H7 (cell line): ENCODE data around the gene PNPLA7. TPM values are rescaled to one million over a fixed set of nuclear protein-coding genes. Genes with fewer than 3 reads are reported as not detected.
"Not testable (repeated sequence)": the region's sequence is repeated elsewhere in the genome, so short reads cannot be mapped to it uniquely, and the experiment has no call there.

Source experiments
- DNase-seq: peaks from one replicate; pipeline ENCODE4 v3.0.0; 2012
- H3K27me3 ChIP-seq: 2 replicates; pipeline ENCODE4 v1.6.0; 2011; ENCODE audit warnings: mild to moderate bottlenecking, low read length; ENCODE audit not compliant: control insufficient read depth, insufficient read depth
- H3K36me3 ChIP-seq: replicated peaks from 2 replicates; pipeline ENCODE4 v1.5.1; 2011; ENCODE audit warnings: low read length; ENCODE audit not compliant: control insufficient read depth, insufficient read depth
- H3K4me3 ChIP-seq: 2 replicates; pipeline ENCODE4 v1.5.1; 2011; ENCODE audit warnings: low read depth, mild to moderate bottlenecking, control low read depth, low read length, moderate library complexity; ENCODE audit not compliant: insufficient read depth
- total RNA-seq: library from RNA; depleted of rRNA; stranded (reverse); fragments of >200 nt; shearing (Covaris generic); gene quantifications from 2 replicates; pipeline ENCODE4 v1.2.3, GENCODE V29; 2014; rRNA removed

The PNPLA7 gene
- total RNA-seq, 1 experiment from 2014 or later = 0.14 TPM

DNA sequence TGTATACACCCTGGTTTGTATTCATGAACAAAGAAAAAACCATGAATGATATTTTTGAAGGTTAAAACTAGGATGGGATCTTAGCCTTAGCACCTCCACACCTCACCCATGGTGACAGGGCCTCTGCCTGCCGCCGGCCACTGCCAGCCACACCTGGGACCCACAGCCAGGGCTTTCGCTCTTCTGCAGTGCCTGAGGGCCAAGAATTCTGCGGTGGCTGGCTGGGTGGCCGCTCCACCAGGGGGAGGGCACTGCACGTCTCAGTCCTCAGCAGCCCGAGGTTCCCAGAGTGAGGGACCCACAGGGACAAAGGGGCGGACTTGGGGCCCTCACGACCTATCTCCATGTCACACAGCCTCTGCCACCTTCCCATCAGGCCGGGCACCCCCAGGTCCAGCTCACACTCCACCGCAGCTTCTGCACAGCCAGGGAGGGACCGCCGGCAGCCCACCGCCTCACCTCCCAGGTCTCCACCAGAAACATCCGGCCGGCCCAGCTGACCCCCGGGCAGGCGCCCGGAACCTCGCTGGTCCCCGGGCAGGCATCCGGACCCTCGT, 134.1 kb downstream of the PNPLA7 start:
- DNase-seq = no peak
- Histone ChIP-seq H3K27me3 (no peaks in the 10 kb centered on the region), H3K4me3 (no peak overlapping the region), H3K36me3 (no peaks in the 10 kb centered on the region)

DNA sequence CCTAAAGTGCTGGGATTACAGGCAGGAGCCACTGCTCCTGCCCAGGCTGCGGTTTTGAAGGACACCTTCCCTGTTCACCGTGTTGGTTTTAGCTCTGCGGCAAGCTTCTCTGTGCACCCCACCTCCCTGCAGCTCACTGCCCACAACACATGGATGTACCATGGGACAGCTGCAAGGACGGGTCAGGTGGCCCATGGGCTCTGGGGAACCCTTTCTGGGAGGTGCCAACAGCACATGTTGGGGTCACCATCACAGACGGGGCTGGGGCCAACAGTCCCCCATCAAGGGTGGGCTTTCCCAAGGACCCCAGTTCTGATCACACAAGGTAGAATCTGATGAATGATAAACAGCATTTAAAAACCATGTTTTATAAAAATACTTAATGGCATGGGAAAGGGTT, 134.8 kb downstream of the PNPLA7 start:
- DNase-seq = no peak
- Histone ChIP-seq H3K36me3 (no peaks in the 10 kb centered on the region), H3K27me3 (no peaks in the 10 kb centered on the region), H3K4me3 (no peak overlapping the region)

DNA sequence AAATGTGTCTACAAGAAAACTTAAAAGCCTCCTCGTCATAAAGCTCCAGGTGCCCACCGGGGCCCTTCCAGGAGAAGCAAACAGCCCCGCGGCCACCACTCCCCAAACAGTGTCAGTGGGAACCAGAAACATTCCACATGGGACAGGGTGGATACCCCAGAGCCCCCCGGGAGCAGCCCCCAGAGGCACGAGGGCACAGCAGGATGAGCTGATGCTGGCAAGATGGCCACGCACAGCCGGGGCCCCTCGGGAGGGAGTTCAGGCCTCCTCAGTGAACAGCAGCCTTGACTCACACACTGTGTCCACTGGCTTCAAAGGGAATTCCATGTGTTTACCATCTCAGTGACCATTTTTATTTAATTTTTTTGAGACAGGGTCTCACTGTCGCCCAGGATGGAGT, 137.8 kb downstream of the PNPLA7 start:
- no peak overlapping the region for H3K4me3 ChIP-seq
- no peaks in the 10 kb centered on the region for H3K36me3 ChIP-seq
- DNase-seq = no peak
- H3K27me3 ChIP-seq = no peaks in the 10 kb centered on the region

DNA sequence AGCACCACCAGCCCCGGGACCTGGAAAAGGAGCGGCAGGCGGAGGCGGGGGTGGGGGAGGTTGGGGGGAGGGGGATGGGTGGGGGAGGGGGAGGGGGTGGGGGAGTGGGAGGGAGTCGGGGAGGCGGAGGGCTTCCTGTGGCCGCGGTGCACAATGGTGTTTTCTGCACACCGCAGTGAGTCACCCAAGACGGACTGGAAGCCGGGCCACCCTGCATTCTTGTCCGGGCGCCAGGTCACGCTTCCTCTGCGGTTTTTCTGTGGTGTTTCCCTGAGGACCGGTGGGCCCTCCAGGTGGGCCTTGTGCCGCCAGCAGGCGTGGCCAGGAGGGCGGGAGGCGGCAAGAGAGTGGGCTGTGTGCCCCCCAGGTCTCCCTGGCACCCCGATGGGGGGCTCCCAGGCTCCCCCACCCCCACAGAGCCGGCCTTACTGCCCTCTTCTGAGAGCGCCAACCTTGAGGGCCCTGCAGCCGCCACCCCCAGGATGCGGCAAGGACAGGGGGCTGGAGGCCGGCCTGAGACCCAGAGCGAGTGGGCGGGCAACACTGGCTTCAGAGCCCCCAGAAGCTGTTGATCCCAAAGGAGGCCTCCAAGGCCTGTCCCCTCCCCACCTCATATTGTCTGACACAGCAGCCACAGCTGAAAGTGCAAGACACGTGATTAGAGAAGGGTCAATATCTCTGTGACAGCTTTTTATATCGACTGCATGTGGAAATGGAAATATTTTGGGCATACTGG, 138.4 kb downstream of the PNPLA7 start:
- DNase-seq = peak; percentile 84
- Histone ChIP-seq H3K36me3 (no peaks in the 10 kb centered on the region), H3K4me3 (no peak overlapping the region), H3K27me3 (no peaks in the 10 kb centered on the region)

DNA sequence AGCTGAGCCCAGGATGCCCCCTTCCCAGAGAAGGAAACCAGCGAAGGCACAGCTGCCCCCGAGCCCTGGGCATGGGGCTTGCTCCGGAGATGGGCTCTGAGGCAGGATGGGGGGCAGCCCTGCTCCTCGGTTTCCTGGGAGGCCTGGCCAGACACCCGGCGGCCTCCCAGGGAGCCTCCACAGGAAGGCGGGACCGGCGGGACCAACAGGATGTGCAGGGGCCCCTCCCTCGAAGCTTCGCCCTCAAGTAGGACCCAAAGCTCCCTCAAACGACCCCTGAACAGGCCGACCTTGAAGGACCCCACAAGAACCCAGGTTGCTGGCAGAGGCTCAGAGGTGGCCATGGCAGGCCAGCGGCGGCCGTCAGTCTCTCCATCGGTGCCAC, 138.9 kb downstream of the PNPLA7 start:
- Histone ChIP-seq H3K27me3 (no peaks in the 10 kb centered on the region), H3K4me3 (no peak overlapping the region), H3K36me3 (no peaks in the 10 kb centered on the region)
- DNase-seq = no peak

DNA sequence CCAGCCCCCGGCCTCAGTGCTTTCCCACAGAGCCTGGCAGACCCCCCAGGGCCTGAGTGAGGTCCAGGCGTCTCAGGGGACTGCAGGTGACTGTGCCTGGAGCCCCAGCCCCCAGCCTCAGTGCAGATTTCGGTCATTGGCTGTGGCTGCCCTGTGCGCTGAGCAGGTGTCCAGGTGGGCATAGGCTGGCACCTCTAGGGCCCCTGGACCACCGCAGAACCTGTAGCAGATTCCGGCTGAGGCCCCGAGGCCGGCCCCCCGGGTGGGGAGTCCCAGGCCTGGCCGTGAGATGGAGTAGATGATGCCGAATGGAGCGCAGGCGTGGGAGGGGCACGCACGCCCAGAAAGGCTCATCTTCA, 139.3 kb downstream of the PNPLA7 start:
- DNase-seq = no peak
- Histone ChIP-seq H3K4me3 (no peak overlapping the region), H3K36me3 (no peaks in the 10 kb centered on the region), H3K27me3 (no peaks in the 10 kb centered on the region)

DNA sequence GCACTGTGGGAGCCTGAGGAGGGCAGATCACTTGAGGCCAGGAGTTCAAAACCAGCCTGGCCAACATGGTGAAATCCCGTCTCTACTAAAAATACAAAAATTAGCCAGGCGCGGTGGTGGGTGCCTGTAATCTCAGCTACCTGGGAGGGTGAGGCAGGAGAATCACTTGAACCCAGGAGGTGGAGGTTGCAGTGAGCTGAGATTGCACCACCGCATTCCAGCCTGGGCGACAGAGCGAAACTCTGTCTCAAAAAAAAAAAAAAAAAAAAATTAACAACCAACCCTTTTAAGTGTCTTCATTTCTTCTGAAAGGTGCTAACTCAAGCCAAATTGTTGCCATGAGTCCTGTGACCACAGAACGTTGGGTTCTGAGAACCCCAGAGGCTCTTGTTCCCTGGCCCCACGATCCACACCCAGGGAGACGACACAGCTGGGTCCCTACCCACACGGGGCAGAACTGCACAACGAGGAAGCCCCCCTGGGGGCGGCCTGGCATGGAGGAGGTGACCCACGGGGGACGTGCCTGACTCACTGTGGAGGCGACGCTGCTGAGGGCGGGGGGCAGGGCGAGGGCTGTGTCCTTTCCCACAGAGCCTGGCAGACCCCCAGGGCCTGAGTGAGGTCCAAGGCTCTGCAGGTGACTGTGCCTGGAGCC, 139.8 kb downstream of the PNPLA7 start:
- H3K36me3 ChIP-seq, H3K4me3 ChIP-seq, DNase-seq, H3K27me3 ChIP-seq: not testable (repeated sequence)

Other genes starting within 250 kb of the PNPLA7 start
- 27.7 and 34.8 TPM in 2 replicates for gene NRARP, start 248.1 kb downstream of the PNPLA7 start, total RNA-seq
- 7.0 and 15.7 TPM in 2 replicates for gene EXD3, start 127.2 kb downstream of the PNPLA7 start, total RNA-seq
- gene NOXA1, start 127.0 kb downstream of the PNPLA7 start, total RNA-seq = 0.78 and 1.0 TPM in 2 replicates
- gene ENTPD8, start 109.0 kb downstream of the PNPLA7 start, total RNA-seq = 0.55 and 0.76 TPM in 2 replicates
- gene NSMF, start 91.1 kb downstream of the PNPLA7 start, total RNA-seq = 37.9 and 39.0 TPM in 2 replicates
- gene MRPL41, start 1.5 kb upstream of the PNPLA7 start, total RNA-seq = 74.5 and 78.8 TPM in 2 replicates
- 41.8 and 49.1 TPM in 2 replicates for gene DPH7, start 28.5 kb upstream of the PNPLA7 start, total RNA-seq
- gene ZMYND19, start 40.1 kb upstream of the PNPLA7 start, total RNA-seq = 66.3 and 92.1 TPM in 2 replicates
- 30.3 and 38.2 TPM in 2 replicates for gene ARRDC1, start 55.3 kb upstream of the PNPLA7 start, total RNA-seq
- gene EHMT1, start 68.6 kb upstream of the PNPLA7 start, total RNA-seq = 89.6 and 97.1 TPM in 2 replicates